ENCODE results near the gene RALY.

RALY gene

GRCh38 chr20:34066476-34067090 is 72.9 kb downstream of the RALY start:
- H3K4me3 Mint-ChIP-seq = no peak overlapping the region
- no peaks in the 10 kb centered on the region for H3K9me3 Mint-ChIP-seq
- no peak overlapping the region for H3K27ac Mint-ChIP-seq
- no peaks in the 10 kb centered on the region for H3K27me3 Mint-ChIP-seq (ENCODE audit: low read depth)
- peaks cover 44% of the 10 kb centered on the region for H3K4me1 Mint-ChIP-seq
- H3K36me3 Mint-ChIP-seq (ENCODE audit: low read depth) = peaks cover 5% of the 10 kb centered on the region
- TF ChIP-seq CTCF (IDR thresholded peaks at IDR 0.05; ENCODE audit: unreplicated experiment in 3 of 3) = no peak

- peak overlapping the region in 1 of 3 experiments; percentile 9 for H3K27ac Mint-ChIP-seq
- peaks cover 11% of the 10 kb centered on the region for H3K36me3 Mint-ChIP-seq (ENCODE audit: low read depth)
- no peaks in the 10 kb centered on the region for H3K9me3 Mint-ChIP-seq
- no peak for TF ChIP-seq CTCF (IDR thresholded peaks at IDR 0.05; ENCODE audit: unreplicated experiment in 3 of 3)
- H3K4me3 Mint-ChIP-seq = no peak overlapping the region
- no peaks in the 10 kb centered on the region for H3K27me3 Mint-ChIP-seq (ENCODE audit: low read depth)
- H3K4me1 Mint-ChIP-seq = peaks cover 44% of the 10 kb centered on the region
Observed at GRCh38 chr20:34068001-34068400, 74.3 kb downstream of the RALY start.

GRCh38 chr20:34069341-34070078 is 75.8 kb downstream of the RALY start:
- H3K27ac Mint-ChIP-seq = peak overlapping the region; percentile 32 to 81 (median 50)
- peaks cover 13% of the 10 kb centered on the region for H3K36me3 Mint-ChIP-seq (ENCODE audit: low read depth)
- TF ChIP-seq CTCF (IDR thresholded peaks at IDR 0.05; ENCODE audit: unreplicated experiment in 3 of 3) = peak; percentile 76 to 92 (median 84)
- no peak overlapping the region for H3K4me3 Mint-ChIP-seq
- no peaks in the 10 kb centered on the region for H3K9me3 Mint-ChIP-seq
- H3K27me3 Mint-ChIP-seq (ENCODE audit: low read depth) = no peaks in the 10 kb centered on the region
- H3K4me1 Mint-ChIP-seq = peaks cover 49% of the 10 kb centered on the region

GRCh38 chr20:34070079-34070439 is 76.3 kb downstream of the RALY start:
- H3K27me3 Mint-ChIP-seq (ENCODE audit: low read depth) = no peaks in the 10 kb centered on the region
- H3K4me1 Mint-ChIP-seq = peaks cover 45% of the 10 kb centered on the region
- H3K36me3 Mint-ChIP-seq (ENCODE audit: low read depth) = peaks cover 13% of the 10 kb centered on the region
- no peaks in the 10 kb centered on the region for H3K9me3 Mint-ChIP-seq
- TF ChIP-seq CTCF (IDR thresholded peaks at IDR 0.05; ENCODE audit: unreplicated experiment in 3 of 3) = no peak
- H3K27ac Mint-ChIP-seq = peak overlapping the region; percentile 32 to 81 (median 50)
- no peak overlapping the region for H3K4me3 Mint-ChIP-seq

- Mint-ChIP-seq H3K4me1 (peaks cover 38% of the 10 kb centered on the region), H3K4me3 (no peak overlapping the region), H3K27ac (no peak overlapping the region), H3K9me3 (no peaks in the 10 kb centered on the region), H3K36me3 (ENCODE audit: low read depth) (peaks cover 15% of the 10 kb centered on the region), H3K27me3 (ENCODE audit: low read depth) (no peaks in the 10 kb centered on the region)
- TF ChIP-seq CTCF (IDR thresholded peaks at IDR 0.05; ENCODE audit: unreplicated experiment in 3 of 3) = no peak
Observed at GRCh38 chr20:34070859-34071258, 77.1 kb downstream of the RALY start.

- Mint-ChIP-seq H3K36me3 (ENCODE audit: low read depth) (peaks cover 23% of the 10 kb centered on the region), H3K9me3 (no peaks in the 10 kb centered on the region), H3K4me1 (peaks cover 31% of the 10 kb centered on the region), H3K4me3 (no peak overlapping the region), H3K27ac (no peak overlapping the region), H3K27me3 (ENCODE audit: low read depth) (no peaks in the 10 kb centered on the region)
- TF ChIP-seq CTCF (IDR thresholded peaks at IDR 0.05; ENCODE audit: unreplicated experiment in 3 of 3) = no peak
Observed at GRCh38 chr20:34072076-34072475, 78.4 kb downstream of the RALY start.
